ENCODE measurements around the gene ZNF598. TPM values are rescaled to one million over a fixed set of nuclear protein-coding genes. Genes with fewer than 3 reads are reported as not detected.

ZNF598 gene
- total and polyA plus RNA-seq, 2 of the 13 experiments (the other 11 are each of a cell fraction or from before 2014, with no cell fraction given), result 13.5 to 14.2 TPM

GRCh38 chr16:1964506-1965395, 44.9 kb downstream of the ZNF598 start, which contains the start of gene RPS2 (continued):
- peak; percentile 41 for TF ChIP-seq CBX1 (IDR thresholded peaks at IDR 0.05; ENCODE audit: low read depth)
- peak; percentile 33; the same call in 1 of the 2 replicates for TF ChIP-seq SP2 (CRISPR knock-in tag; IDR thresholded peaks at IDR 0.05)
- TF ChIP-seq E2F1 (CRISPR knock-in tag; IDR thresholded peaks at IDR 0.05), result peak; percentile 94
- no peak for TF ChIP-seq AKNA (CRISPR knock-in tag; IDR thresholded peaks at IDR 0.05; ENCODE audit: borderline replicate concordance)
- TF ChIP-seq KAT7 (CRISPR knock-in tag; IDR thresholded peaks at IDR 0.05; ENCODE audit: borderline replicate concordance), result peak; percentile 80; the same call in 1 of the 2 replicates
- TF ChIP-seq ZNF230 (CRISPR knock-in tag; IDR thresholded peaks at IDR 0.05), result peak; percentile 74; the same call in 1 of the 2 replicates
- peak; percentile 49 for TF ChIP-seq PAXIP1 (CRISPR knock-in tag; conservative IDR thresholded peaks at IDR 0.05)
- 0 out of 2 replicates have a peak, but pooled peaks have one; percentile 1 for TF ChIP-seq IRX3 (CRISPR knock-in tag; IDR thresholded peaks at IDR 0.05; ENCODE audit: borderline replicate concordance, low read depth)
- TF ChIP-seq AGO1 (IDR thresholded peaks at IDR 0.05; ENCODE audit: low read depth, low read length, poor library complexity, severe bottlenecking), result peak; percentile 36
- peak; percentile 28 for TF ChIP-seq ETV5 (CRISPR knock-in tag; IDR thresholded peaks at IDR 0.05; ENCODE audit: borderline replicate concordance)
- TF ChIP-seq ZNF124 (CRISPR knock-in tag; IDR thresholded peaks at IDR 0.05), result peak; percentile 83; the same call in 1 of the 2 replicates
- TF ChIP-seq ZNF740 (CRISPR knock-in tag; IDR thresholded peaks at IDR 0.05), result peak; percentile 53
- 0 out of 2 replicates have a peak, but pooled peaks have one; percentile 61 for TF ChIP-seq ZKSCAN1 (IDR thresholded peaks at IDR 0.05; ENCODE audit: low read length)
- TF ChIP-seq JUND (CRISPR knock-in tag; IDR thresholded peaks at IDR 0.05), result no peak
- TF ChIP-seq ZNF17 (CRISPR knock-in tag; IDR thresholded peaks at IDR 0.05), result no peak
- TF ChIP-seq ZNF224 (CRISPR knock-in tag; IDR thresholded peaks at IDR 0.05), result peak; percentile 85; the same call in 1 of the 2 replicates
- no peak for TF ChIP-seq NR2F1 (CRISPR knock-in tag; IDR thresholded peaks at IDR 0.05)
- peak; percentile 50; the same call in 1 of the 2 replicates for TF ChIP-seq NCOA2 (CRISPR knock-in tag; IDR thresholded peaks at IDR 0.05)

All from HepG2 (cell line).